ENCODE measurements around the gene ATP6V1G2. TPM values are rescaled to one million over a fixed set of nuclear protein-coding genes. Genes with fewer than 3 reads are reported as not detected.

Gene ATP6V1G2
- total RNA-seq, 4 donors from 2014 or later, result 2.0 to 5.0 (median 2.2) TPM

DNA sequence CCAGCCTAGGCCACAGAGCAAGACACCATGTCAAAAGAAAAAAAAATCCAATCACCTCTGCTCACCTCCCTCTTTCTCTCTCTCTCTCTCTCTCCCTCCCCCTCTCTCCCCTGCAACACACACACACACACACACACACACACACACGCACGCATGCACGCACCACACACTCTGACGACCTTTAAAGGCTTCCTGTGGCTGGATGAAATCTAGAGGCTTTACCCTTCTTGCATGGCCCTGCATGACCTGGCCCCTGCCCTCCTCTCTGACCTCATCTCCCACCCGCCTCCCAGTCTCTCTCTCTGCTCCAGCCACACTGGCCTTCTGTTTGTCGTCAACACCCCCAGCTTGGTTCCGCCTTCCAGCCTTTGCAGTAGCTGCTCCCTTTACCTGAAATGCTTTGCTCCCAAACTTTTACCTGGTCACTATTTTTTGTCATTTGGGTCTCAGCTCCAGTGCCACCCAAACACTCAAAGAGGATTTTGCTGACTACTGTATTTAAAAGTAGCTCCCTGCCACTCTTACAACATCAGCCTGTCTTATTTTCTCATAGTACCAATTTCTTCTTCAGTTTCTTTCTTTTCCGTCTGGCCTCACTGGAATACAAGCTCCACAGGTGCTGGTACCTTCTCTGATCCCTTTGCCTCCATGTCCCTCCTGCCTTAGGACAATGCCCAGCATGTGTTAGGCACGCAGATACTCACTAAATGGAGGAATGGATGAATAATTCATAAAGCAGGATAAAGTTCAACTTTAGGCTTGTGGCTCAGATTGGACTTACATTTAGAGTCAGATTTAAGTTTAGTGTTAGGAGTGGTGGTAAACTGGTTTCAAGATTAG is 21.3 kb upstream of the ATP6V1G2 start:
- Histone ChIP-seq H3K36me3 (no peaks in the 10 kb centered on the region), H3K27me3 (peaks cover 0 to 68% (median 2%) of the 10 kb centered on the region in 4 donors), H3K27ac (replicated peaks in 1 of 4) (no peak overlapping the region), H3K4me3 (no peak overlapping the region), H3K9me3 (no peaks in the 10 kb centered on the region), H3K4me1 (no peaks in the 10 kb centered on the region)
- no peak for TF ChIP-seq POLR2AphosphoS5 (IDR thresholded peaks at IDR 0.05)
- TF ChIP-seq POLR2A (IDR thresholded peaks at IDR 0.05; ENCODE audit: low read depth), result no peak
- TF ChIP-seq, protein P1, sequence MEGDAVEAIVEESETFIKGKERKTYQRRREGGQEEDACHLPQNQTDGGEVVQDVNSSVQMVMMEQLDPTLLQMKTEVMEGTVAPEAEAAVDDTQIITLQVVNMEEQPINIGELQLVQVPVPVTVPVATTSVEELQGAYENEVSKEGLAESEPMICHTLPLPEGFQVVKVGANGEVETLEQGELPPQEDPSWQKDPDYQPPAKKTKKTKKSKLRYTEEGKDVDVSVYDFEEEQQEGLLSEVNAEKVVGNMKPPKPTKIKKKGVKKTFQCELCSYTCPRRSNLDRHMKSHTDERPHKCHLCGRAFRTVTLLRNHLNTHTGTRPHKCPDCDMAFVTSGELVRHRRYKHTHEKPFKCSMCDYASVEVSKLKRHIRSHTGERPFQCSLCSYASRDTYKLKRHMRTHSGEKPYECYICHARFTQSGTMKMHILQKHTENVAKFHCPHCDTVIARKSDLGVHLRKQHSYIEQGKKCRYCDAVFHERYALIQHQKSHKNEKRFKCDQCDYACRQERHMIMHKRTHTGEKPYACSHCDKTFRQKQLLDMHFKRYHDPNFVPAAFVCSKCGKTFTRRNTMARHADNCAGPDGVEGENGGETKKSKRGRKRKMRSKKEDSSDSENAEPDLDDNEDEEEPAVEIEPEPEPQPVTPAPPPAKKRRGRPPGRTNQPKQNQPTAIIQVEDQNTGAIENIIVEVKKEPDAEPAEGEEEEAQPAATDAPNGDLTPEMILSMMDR (IDR thresholded peaks at IDR 0.05), result no peak
- no peak for TF ChIP-seq EP300 (IDR thresholded peaks at IDR 0.05)
- intact Hi-C loops (cut with DNase I), result no loop called here
- 51% methylated on average over 9 of the region's 9 CpGs for WGBS
- DNase-seq (ENCODE audit: extremely low spot score), result no peak

DNA sequence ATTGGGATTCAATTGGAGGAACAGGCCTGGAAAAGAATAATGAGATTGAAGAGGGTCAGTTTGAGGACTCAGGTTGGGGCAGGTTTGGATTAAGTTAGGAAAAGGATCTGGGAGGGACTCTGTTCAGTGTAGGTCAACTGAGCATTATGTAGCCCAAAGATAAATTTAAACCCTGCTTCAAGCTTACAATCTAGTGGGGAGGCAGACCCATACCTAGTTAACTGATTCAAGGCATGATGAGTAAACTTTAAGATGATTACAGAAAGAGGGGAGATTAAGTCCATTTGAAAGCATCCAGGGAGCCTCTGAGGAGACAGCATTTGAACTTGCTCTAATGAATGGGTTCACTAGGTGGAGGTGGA is 14.3 kb upstream of the ATP6V1G2 start:
- TF ChIP-seq, protein P1 (IDR thresholded peaks at IDR 0.05), result no peak
- no peak for TF ChIP-seq POLR2A (IDR thresholded peaks at IDR 0.05; ENCODE audit: low read depth)
- TF ChIP-seq POLR2AphosphoS5 (IDR thresholded peaks at IDR 0.05), result no peak
- no peak for TF ChIP-seq EP300 (IDR thresholded peaks at IDR 0.05)
- no peaks in the 10 kb centered on the region for H3K9me3 ChIP-seq
- peaks cover 19 to 47% (median 35%) of the 10 kb centered on the region in 4 donors for H3K36me3 ChIP-seq
- no peak for DNase-seq (ENCODE audit: extremely low spot score)
- H3K27ac ChIP-seq (replicated peaks in 1 of 4), result peak overlapping the region; percentile 28 to 60 (median 50)
- intact Hi-C loops (cut with DNase I), result no loop called here
- H3K4me1 ChIP-seq, result peaks cover 33 to 46% (median 39%) of the 10 kb centered on the region in 4 donors
- H3K4me3 ChIP-seq, result no peak overlapping the region
- H3K27me3 ChIP-seq, result peaks cover 0 to 3% (median 0%) of the 10 kb centered on the region in 4 donors

DNA sequence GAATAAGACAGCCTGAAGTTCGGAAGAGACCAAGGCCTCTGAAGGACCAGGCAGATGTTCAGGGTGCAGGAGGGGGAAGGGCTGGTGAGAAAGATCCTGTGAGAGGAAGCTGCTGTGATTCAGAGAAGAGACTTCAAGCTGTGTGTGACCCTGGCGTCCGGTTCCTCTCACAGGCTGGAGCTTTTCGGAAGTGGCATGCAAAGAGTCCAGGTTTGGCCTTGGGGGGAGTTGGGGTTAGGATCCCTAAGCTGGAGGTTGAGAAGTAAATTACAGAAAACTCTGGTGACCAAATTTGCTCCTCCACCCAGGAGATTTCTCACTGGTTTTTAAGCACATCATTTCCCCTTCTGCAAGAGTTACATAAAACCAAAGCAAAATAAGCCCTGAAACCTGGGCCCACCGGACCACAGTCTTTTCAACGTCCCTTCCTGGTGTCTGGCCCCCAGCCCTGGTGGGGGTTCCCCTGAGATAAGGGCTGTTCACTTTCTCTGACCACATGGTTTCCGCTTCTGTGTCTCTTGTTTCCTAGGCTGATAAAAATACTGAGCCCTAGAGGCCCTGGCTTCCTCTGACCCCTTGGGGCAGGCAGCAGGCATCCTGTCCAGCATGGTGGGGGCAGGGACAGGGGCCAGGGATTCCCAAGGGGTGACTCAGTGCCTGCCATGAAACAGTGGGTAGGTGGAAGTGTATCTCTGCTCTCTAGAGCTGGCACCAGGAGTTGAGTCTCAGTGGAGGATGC is 13.7 kb upstream of the ATP6V1G2 start:
- Histone ChIP-seq H3K4me1 (peaks cover 33 to 46% (median 39%) of the 10 kb centered on the region in 4 donors), H3K4me3 (no peak overlapping the region), H3K27me3 (no peaks in the 10 kb centered on the region), H3K9me3 (no peaks in the 10 kb centered on the region), H3K27ac (replicated peaks in 1 of 4) (peak overlapping the region; percentile 28 to 60 (median 50)), H3K36me3 (peaks cover 19 to 52% (median 38%) of the 10 kb centered on the region in 4 donors)
- TF ChIP-seq POLR2AphosphoS5 (IDR thresholded peaks at IDR 0.05) (peak; percentile 58), EP300 (IDR thresholded peaks at IDR 0.05) (no peak), POLR2A (IDR thresholded peaks at IDR 0.05; ENCODE audit: low read depth) (no peak)
- TF ChIP-seq, protein P1 (IDR thresholded peaks at IDR 0.05), result no peak
- no peak for DNase-seq (ENCODE audit: extremely low spot score)
- WGBS, result 59% methylated on average over 5 of the region's 7 CpGs
- intact Hi-C loops (cut with DNase I), result no loop called here

DNA sequence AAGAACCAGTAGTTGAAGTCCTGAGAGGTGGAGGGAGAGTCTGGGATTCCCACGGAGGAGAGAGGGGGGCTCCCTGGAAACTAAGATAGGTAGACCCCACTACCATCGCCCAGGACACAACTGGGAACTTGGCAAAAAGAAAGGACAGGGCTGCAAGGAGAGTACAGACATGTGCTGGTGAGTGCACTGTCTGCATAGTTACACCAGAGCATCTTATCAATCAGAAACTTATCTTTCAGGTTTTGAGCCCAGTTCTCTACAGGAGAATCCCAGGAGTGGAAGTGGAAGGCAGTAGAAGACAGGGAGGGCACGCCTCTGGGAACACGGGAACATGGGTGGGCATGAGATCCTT is 13.2 kb upstream of the ATP6V1G2 start:
- H3K36me3 ChIP-seq, result peaks cover 19 to 58% (median 38%) of the 10 kb centered on the region in 4 donors
- no peaks in the 10 kb centered on the region for H3K9me3 ChIP-seq
- no peak for TF ChIP-seq EP300 (IDR thresholded peaks at IDR 0.05)
- H3K4me3 ChIP-seq, result no peak overlapping the region
- peaks cover 33 to 46% (median 39%) of the 10 kb centered on the region in 4 donors for H3K4me1 ChIP-seq
- intact Hi-C loops (cut with DNase I), result no loop called here
- WGBS, result 68% methylated on average over 3 of the region's 4 CpGs
- peak overlapping the region; percentile 28 to 60 (median 50) for H3K27ac ChIP-seq (replicated peaks in 1 of 4)
- no peaks in the 10 kb centered on the region for H3K27me3 ChIP-seq
- no peak for DNase-seq (ENCODE audit: extremely low spot score)

All from esophagus muscularis mucosa (tissue), 4 donors.